H7 (cell line): ENCODE results near the gene ZFYVE19. TPM values are rescaled to one million over a fixed set of nuclear protein-coding genes. Genes with fewer than 3 reads are reported as not detected.

ENCODE experiments used
- DNase-seq: peaks from one replicate; pipeline ENCODE4 v3.0.0; 2012
- H3K27me3 ChIP-seq: 2 replicates; pipeline ENCODE4 v1.6.0; 2011; ENCODE audit warnings: mild to moderate bottlenecking, low read length; ENCODE audit not compliant: control insufficient read depth, insufficient read depth
- H3K36me3 ChIP-seq: replicated peaks from 2 replicates; pipeline ENCODE4 v1.5.1; 2011; ENCODE audit warnings: low read length; ENCODE audit not compliant: control insufficient read depth, insufficient read depth
- H3K4me3 ChIP-seq: 2 replicates; pipeline ENCODE4 v1.5.1; 2011; ENCODE audit warnings: low read depth, mild to moderate bottlenecking, control low read depth, low read length, moderate library complexity; ENCODE audit not compliant: insufficient read depth
- total RNA-seq: library from RNA; depleted of rRNA; stranded (reverse); fragments of >200 nt; shearing (Covaris generic); gene quantifications from 2 replicates; pipeline ENCODE4 v1.2.3, GENCODE V29; 2014

The ZFYVE19 gene
- total RNA-seq, 1 experiment from 2014 or later = 25.5 TPM

GRCh38 chr15:40843885-40844695 is 37.2 kb downstream of the ZFYVE19 start, which contains the start of gene SPINT1:
Gene SPINT1 (plus strand): TSS chr15:40844048. CDS start chr15:40844555, 507 bp downstream.
- DNase-seq = peak; percentile 88
- Histone ChIP-seq H3K36me3 (peaks cover 8% of the 10 kb centered on the region), H3K27me3 (peaks cover 20% of the 10 kb centered on the region; the same call in 1 of the 2 replicates), H3K4me3 (peak within 1 kb of the TSS; percentile 84)

- Histone ChIP-seq H3K4me3 (peak overlapping the region; percentile 84), H3K36me3 (peaks cover 10% of the 10 kb centered on the region), H3K27me3 (peaks cover 20% of the 10 kb centered on the region; the same call in 1 of the 2 replicates)
- DNase-seq = no peak
Observed at GRCh38 chr15:40844696-40845030, 37.8 kb downstream of the ZFYVE19 start.

- Histone ChIP-seq H3K36me3 (peaks cover 10% of the 10 kb centered on the region), H3K27me3 (peaks cover 20% of the 10 kb centered on the region; the same call in 1 of the 2 replicates), H3K4me3 (peak overlapping the region; percentile 84)
- DNase-seq = no peak
Observed at GRCh38 chr15:40845036-40845435, 38.1 kb downstream of the ZFYVE19 start.

GRCh38 chr15:40845511-40846284 is 38.8 kb downstream of the ZFYVE19 start:
- DNase-seq = peak; percentile 70
- H3K36me3 ChIP-seq = peaks cover 14% of the 10 kb centered on the region
- H3K27me3 ChIP-seq = peaks cover 20% of the 10 kb centered on the region; the same call in 1 of the 2 replicates
- peak overlapping the region; percentile 1; the same call in 1 of the 2 replicates for H3K4me3 ChIP-seq

GRCh38 chr15:40846841-40847222 is 39.9 kb downstream of the ZFYVE19 start:
- Histone ChIP-seq H3K27me3 (peaks cover 20% of the 10 kb centered on the region; the same call in 1 of the 2 replicates), H3K4me3 (no peak overlapping the region), H3K36me3 (peaks cover 14% of the 10 kb centered on the region)
- no peak for DNase-seq

GRCh38 chr15:40847223-40847961 is 40.5 kb downstream of the ZFYVE19 start:
- DNase-seq = peak; percentile 80
- H3K27me3 ChIP-seq = peaks cover 20% of the 10 kb centered on the region; the same call in 1 of the 2 replicates
- no peak overlapping the region for H3K4me3 ChIP-seq
- H3K36me3 ChIP-seq = peaks cover 16% of the 10 kb centered on the region

- Histone ChIP-seq H3K36me3 (peaks cover 34% of the 10 kb centered on the region), H3K27me3 (no peaks in the 10 kb centered on the region), H3K4me3 (no peak overlapping the region)
- DNase-seq = no peak
Observed at GRCh38 chr15:40850576-40851112, 43.8 kb downstream of the ZFYVE19 start.

- H3K36me3 ChIP-seq = peaks cover 43% of the 10 kb centered on the region
- no peak for DNase-seq
- no peak overlapping the region for H3K4me3 ChIP-seq
- no peaks in the 10 kb centered on the region for H3K27me3 ChIP-seq
Observed at GRCh38 chr15:40852529-40852928, 45.6 kb downstream of the ZFYVE19 start.

GRCh38 chr15:40853241-40853890 is 46.5 kb downstream of the ZFYVE19 start:
- peaks cover 39% of the 10 kb centered on the region for H3K36me3 ChIP-seq
- no peaks in the 10 kb centered on the region for H3K27me3 ChIP-seq
- no peak for DNase-seq
- no peak overlapping the region for H3K4me3 ChIP-seq

GRCh38 chr15:40854161-40854560 is 47.3 kb downstream of the ZFYVE19 start:
- H3K36me3 ChIP-seq = peaks cover 39% of the 10 kb centered on the region
- no peak overlapping the region for H3K4me3 ChIP-seq

GRCh38 chr15:40855706-40856234 is 48.9 kb downstream of the ZFYVE19 start:
- peaks cover 34% of the 10 kb centered on the region for H3K36me3 ChIP-seq
- H3K27me3 ChIP-seq = no peaks in the 10 kb centered on the region
- peak; percentile 29 for DNase-seq
- H3K4me3 ChIP-seq = no peak overlapping the region

More at GRCh38 chr15:40854161-40854560, 47.3 kb downstream of the ZFYVE19 start:
- no peaks in the 10 kb centered on the region for H3K27me3 ChIP-seq
- no peak for DNase-seq

- DNase-seq = no peak
- Histone ChIP-seq H3K27me3 (no peaks in the 10 kb centered on the region), H3K4me3 (no peak overlapping the region), H3K36me3 (peaks cover 34% of the 10 kb centered on the region)
Observed at GRCh38 chr15:40856746-40857145, 49.9 kb downstream of the ZFYVE19 start.

- H3K4me3 ChIP-seq = no peak overlapping the region
- DNase-seq = peak; percentile 91
- H3K27me3 ChIP-seq = no peaks in the 10 kb centered on the region
- H3K36me3 ChIP-seq = peaks cover 31% of the 10 kb centered on the region
Observed at GRCh38 chr15:40857601-40858341, 50.9 kb downstream of the ZFYVE19 start.
